ENCODE measurements around the gene NR1D2. TPM values are rescaled to one million over a fixed set of nuclear protein-coding genes. Genes with fewer than 3 reads are reported as not detected.

NR1D2 gene
- total RNA-seq, 1 experiment from 2014 or later, result 18.4 TPM

DNA sequence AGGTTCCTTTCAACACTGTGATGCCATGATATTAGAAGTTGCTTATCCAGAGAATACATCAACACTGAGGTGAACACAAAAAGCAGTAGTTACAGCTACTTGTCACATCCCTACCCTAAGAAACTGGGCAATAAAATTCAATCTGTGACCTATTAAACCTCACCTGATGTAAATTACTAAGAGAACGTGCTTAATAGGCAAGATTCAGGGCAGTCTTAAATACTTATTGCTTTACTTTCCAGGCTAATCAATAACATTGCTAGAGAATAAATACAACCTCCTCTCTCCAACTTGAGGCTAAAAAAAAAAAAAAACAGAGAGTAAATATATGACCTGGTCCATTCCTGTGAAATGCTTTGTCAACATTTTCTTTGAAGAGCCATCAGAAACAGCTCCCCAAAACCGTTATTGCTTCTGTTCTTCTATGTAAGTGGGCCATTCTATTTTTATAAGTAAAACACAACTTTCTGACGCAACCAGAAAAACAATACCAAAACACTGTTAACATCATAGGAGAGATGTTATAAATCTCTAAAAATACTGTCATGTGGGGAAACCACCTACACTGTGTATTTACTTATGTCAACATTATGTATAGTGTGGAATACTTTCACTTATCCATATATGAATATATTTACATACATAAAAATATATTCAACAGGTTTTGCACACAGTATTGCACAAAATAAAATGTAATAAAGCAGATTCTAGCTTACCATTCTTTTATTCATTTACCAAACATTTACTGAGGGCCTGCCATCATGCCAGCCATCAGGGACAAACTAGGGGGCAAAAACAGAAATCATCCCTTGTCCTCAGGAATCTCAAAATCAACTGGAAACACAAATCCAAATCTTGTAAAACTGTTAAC is 31.0 kb upstream of the NR1D2 start:
- no peak overlapping the region for H3K27ac Mint-ChIP-seq
- ATAC-seq (no peak), DNase-seq (ENCODE audit: low spot score) (no peak)
- H3K4me1 Mint-ChIP-seq, result peaks cover 34% of the 10 kb centered on the region
- TF ChIP-seq GABPB1 (CRISPR knock-in tag; IDR thresholded peaks at IDR 0.05) (0 out of 2 replicates have a peak, but pooled peaks have one; percentile 16), ZNF416 (CRISPR knock-in tag; IDR thresholded peaks at IDR 0.05) (no peak)
- no peaks in the 10 kb centered on the region for H3K9me3 Mint-ChIP-seq
- peaks cover 31% of the 10 kb centered on the region for H3K36me3 Mint-ChIP-seq
- ChIA-PET CTCF (no interaction called here), POLR2A (interaction anchor here (0.6 to 0.7 kb wide), 2 partner anchors 31 to 48 kb away, joined by 4 read pairs; no protein-coding TSS in a partner anchor)
- H3K4me3 Mint-ChIP-seq, result no peak overlapping the region
- peaks cover 6% of the 10 kb centered on the region; the same call in 1 of the 2 replicates for H3K27me3 Mint-ChIP-seq (ENCODE audit: low read depth)

DNA sequence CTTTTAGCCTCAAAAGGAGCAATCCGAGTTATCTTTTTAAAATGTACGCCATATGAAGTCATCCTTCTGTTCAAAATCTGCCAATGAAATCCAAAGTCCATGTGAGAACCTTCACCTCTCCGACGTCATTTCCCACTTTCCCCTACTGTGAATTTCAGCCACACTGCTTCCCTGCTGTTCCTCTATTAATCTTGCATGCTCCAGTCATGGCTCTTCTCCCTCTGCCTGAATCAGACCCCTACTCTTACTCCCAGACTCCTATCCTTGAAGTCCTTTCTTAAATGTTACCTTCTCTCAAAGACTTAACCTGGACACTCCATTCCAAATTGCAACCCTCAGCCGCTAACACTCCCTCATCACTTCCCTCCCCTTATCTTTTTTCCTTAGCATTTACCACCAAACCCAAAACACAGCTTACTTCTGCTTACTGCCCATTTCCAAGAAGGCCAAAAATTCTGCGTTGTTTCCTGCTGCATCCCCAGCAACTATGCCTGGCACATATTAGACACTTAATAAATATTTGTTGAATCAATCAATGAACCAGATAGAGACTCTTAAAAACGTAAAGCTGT is 29.5 kb upstream of the NR1D2 start:
- peaks cover 45% of the 10 kb centered on the region for H3K4me1 Mint-ChIP-seq
- ChIA-PET CTCF (interaction anchor here (1.3 to 2.2 kb wide), 2 partner anchors 13 to 27 kb away, joined by 3 to 8 read pairs; no protein-coding TSS in a partner anchor), POLR2A (interaction anchor here (0.6 to 2.5 kb wide), 4 partner anchors 27 to 33 kb away, joined by 3 to 31 read pairs (median 10); partner anchors contain the start of gene NR1D2)
- no peak for DNase-seq (ENCODE audit: low spot score)
- peak overlapping the region; percentile 99 for H3K4me3 Mint-ChIP-seq
- peaks cover 6% of the 10 kb centered on the region; the same call in 1 of the 2 replicates for H3K27me3 Mint-ChIP-seq (ENCODE audit: low read depth)
- ATAC-seq, result no peak
- H3K36me3 Mint-ChIP-seq, result peaks cover 38% of the 10 kb centered on the region
- TF ChIP-seq, protein P1, sequence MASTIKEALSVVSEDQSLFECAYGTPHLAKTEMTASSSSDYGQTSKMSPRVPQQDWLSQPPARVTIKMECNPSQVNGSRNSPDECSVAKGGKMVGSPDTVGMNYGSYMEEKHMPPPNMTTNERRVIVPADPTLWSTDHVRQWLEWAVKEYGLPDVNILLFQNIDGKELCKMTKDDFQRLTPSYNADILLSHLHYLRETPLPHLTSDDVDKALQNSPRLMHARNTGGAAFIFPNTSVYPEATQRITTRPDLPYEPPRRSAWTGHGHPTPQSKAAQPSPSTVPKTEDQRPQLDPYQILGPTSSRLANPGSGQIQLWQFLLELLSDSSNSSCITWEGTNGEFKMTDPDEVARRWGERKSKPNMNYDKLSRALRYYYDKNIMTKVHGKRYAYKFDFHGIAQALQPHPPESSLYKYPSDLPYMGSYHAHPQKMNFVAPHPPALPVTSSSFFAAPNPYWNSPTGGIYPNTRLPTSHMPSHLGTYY (CRISPR knock-in tag; IDR thresholded peaks at IDR 0.05), result no peak
- TF ChIP-seq, protein P2, sequence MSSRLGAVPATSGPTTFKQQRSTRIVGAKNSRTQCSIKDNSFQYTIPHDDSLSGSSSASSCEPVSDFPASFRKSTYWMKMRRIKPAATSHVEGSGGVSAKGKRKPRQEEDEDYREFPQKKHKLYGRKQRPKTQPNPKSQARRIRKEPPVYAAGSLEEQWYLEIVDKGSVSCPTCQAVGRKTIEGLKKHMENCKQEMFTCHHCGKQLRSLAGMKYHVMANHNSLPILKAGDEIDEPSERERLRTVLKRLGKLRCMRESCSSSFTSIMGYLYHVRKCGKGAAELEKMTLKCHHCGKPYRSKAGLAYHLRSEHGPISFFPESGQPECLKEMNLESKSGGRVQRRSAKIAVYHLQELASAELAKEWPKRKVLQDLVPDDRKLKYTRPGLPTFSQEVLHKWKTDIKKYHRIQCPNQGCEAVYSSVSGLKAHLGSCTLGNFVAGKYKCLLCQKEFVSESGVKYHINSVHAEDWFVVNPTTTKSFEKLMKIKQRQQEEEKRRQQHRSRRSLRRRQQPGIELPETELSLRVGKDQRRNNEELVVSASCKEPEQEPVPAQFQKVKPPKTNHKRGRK (CRISPR knock-in tag; IDR thresholded peaks at IDR 0.05; ENCODE audit: borderline replicate concordance), result no peak
- TF ChIP-seq FOXP1 (CRISPR knock-in tag; IDR thresholded peaks at IDR 0.05; ENCODE audit: borderline replicate concordance) (no peak), ZNF121 (CRISPR knock-in tag; IDR thresholded peaks at IDR 0.05) (no peak)
- TF ChIP-seq, protein P3, sequence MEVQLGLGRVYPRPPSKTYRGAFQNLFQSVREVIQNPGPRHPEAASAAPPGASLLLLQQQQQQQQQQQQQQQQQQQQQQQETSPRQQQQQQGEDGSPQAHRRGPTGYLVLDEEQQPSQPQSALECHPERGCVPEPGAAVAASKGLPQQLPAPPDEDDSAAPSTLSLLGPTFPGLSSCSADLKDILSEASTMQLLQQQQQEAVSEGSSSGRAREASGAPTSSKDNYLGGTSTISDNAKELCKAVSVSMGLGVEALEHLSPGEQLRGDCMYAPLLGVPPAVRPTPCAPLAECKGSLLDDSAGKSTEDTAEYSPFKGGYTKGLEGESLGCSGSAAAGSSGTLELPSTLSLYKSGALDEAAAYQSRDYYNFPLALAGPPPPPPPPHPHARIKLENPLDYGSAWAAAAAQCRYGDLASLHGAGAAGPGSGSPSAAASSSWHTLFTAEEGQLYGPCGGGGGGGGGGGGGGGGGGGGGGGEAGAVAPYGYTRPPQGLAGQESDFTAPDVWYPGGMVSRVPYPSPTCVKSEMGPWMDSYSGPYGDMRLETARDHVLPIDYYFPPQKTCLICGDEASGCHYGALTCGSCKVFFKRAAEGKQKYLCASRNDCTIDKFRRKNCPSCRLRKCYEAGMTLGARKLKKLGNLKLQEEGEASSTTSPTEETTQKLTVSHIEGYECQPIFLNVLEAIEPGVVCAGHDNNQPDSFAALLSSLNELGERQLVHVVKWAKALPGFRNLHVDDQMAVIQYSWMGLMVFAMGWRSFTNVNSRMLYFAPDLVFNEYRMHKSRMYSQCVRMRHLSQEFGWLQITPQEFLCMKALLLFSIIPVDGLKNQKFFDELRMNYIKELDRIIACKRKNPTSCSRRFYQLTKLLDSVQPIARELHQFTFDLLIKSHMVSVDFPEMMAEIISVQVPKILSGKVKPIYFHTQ (CRISPR knock-in tag; IDR thresholded peaks at IDR 0.05), result no peak
- TF ChIP-seq, protein P4, sequence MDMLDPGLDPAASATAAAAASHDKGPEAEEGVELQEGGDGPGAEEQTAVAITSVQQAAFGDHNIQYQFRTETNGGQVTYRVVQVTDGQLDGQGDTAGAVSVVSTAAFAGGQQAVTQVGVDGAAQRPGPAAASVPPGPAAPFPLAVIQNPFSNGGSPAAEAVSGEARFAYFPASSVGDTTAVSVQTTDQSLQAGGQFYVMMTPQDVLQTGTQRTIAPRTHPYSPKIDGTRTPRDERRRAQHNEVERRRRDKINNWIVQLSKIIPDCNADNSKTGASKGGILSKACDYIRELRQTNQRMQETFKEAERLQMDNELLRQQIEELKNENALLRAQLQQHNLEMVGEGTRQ (CRISPR knock-in tag; IDR thresholded peaks at IDR 0.05), result no peak
- H3K9me3 Mint-ChIP-seq, result no peaks in the 10 kb centered on the region
- H3K27ac Mint-ChIP-seq, result peak overlapping the region; percentile 16; the same call in 1 of the 2 replicates

DNA sequence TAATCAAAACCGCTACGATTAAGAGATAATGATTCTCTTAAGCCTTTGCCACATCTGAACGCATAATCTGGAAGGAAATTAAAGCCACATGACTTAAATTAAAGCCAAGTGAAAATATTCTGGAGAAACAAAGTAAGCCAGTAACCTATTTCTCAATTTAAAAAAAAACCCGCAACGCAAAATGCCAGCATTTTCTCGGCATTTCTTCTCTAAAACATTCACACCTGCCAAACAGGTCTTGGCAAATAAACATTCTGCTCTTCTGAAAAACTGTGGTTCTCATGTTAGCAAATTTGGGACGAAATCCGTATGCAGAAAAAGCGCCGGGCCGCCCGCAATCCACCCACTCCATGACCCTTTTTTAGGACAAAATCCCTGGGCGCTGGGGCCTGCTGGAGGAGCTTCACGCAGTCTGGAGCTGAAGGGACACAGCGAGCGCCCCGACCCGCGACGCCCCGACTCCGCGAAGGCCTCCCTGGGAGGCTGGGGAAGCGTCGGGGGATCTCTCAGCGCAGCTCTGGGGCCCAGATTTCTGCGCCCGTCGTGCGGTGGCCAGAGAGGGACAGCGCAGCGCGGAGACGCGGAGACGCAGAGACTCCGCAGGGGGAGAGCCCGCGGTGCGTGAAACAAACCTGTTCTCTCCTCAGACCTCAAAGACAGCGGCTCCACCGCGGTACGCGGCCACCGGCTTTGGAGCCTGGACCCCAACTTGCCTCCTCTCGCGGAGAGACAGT is 28.8 kb upstream of the NR1D2 start:
- Mint-ChIP-seq H3K27me3 (ENCODE audit: low read depth) (peaks cover 6% of the 10 kb centered on the region; the same call in 1 of the 2 replicates), H3K36me3 (peaks cover 37% of the 10 kb centered on the region), H3K27ac (peak overlapping the region; percentile 98), H3K4me3 (peak overlapping the region; percentile 99), H3K9me3 (no peaks in the 10 kb centered on the region), H3K4me1 (peaks cover 45% of the 10 kb centered on the region)
- ChIA-PET POLR2A (interaction anchor here (0.6 to 2.5 kb wide), 26 partner anchors 9 to 873 kb away, joined by 3 to 31 read pairs (median 4); partner anchors contain the start of genes NR1D2 and UBE2E2), CTCF (interaction anchor here (0.6 to 2.2 kb wide), 6 partner anchors 9 to 206 kb away, joined by 3 to 8 read pairs (median 3); no protein-coding TSS in a partner anchor)
- ATAC-seq (peak; percentile 33; the same call in 1 of the 2 replicates), DNase-seq (ENCODE audit: low spot score) (no peak)
- TF ChIP-seq, protein P5, sequence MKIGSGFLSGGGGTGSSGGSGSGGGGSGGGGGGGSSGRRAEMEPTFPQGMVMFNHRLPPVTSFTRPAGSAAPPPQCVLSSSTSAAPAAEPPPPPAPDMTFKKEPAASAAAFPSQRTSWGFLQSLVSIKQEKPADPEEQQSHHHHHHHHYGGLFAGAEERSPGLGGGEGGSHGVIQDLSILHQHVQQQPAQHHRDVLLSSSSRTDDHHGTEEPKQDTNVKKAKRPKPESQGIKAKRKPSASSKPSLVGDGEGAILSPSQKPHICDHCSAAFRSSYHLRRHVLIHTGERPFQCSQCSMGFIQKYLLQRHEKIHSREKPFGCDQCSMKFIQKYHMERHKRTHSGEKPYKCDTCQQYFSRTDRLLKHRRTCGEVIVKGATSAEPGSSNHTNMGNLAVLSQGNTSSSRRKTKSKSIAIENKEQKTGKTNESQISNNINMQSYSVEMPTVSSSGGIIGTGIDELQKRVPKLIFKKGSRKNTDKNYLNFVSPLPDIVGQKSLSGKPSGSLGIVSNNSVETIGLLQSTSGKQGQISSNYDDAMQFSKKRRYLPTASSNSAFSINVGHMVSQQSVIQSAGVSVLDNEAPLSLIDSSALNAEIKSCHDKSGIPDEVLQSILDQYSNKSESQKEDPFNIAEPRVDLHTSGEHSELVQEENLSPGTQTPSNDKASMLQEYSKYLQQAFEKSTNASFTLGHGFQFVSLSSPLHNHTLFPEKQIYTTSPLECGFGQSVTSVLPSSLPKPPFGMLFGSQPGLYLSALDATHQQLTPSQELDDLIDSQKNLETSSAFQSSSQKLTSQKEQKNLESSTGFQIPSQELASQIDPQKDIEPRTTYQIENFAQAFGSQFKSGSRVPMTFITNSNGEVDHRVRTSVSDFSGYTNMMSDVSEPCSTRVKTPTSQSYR (CRISPR knock-in tag; IDR thresholded peaks at IDR 0.05), result 0 out of 2 replicates have a peak, but pooled peaks have one; percentile 2
- TF ChIP-seq, protein P6, sequence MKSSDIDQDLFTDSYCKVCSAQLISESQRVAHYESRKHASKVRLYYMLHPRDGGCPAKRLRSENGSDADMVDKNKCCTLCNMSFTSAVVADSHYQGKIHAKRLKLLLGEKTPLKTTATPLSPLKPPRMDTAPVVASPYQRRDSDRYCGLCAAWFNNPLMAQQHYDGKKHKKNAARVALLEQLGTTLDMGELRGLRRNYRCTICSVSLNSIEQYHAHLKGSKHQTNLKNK (CRISPR knock-in tag; IDR thresholded peaks at IDR 0.05), result no peak
- TF ChIP-seq, protein P7, sequence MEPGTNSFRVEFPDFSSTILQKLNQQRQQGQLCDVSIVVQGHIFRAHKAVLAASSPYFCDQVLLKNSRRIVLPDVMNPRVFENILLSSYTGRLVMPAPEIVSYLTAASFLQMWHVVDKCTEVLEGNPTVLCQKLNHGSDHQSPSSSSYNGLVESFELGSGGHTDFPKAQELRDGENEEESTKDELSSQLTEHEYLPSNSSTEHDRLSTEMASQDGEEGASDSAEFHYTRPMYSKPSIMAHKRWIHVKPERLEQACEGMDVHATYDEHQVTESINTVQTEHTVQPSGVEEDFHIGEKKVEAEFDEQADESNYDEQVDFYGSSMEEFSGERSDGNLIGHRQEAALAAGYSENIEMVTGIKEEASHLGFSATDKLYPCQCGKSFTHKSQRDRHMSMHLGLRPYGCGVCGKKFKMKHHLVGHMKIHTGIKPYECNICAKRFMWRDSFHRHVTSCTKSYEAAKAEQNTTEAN (CRISPR knock-in tag; IDR thresholded peaks at IDR 0.05), result no peak
- TF ChIP-seq TCF7 (CRISPR knock-in tag; IDR thresholded peaks at IDR 0.05; ENCODE audit: low read depth), result 0 out of 2 replicates have a peak, but pooled peaks have one; percentile 10

All from WTC11 (cell line).